K562 (cell line): ENCODE results near the gene SAP25. TPM values are rescaled to one million over a fixed set of nuclear protein-coding genes. Genes with fewer than 3 reads are reported as not detected.

ENCODE experiments used
- BCL6 ChIP-seq: fragments of 250-450 bp; sonication (Bioruptor Pico); IDR thresholded peaks from 2 replicates; pipeline ENCODE4 v1.4.0; 2020
- CBFB ChIP-seq: sonication (generic); formaldehyde crosslinking; IDR thresholded peaks from 2 replicates; pipeline ENCODE4 v1.4.0; 2020; ENCODE audit warnings: mild to moderate bottlenecking, missing genetic modification reagents
- EHMT2 ChIP-seq: fragments of 450-650 bp; IDR thresholded peaks from 2 replicates; pipeline ENCODE4 v1.6.1; 2018; ENCODE audit warnings: antibody characterized with exemption
- ESRRA ChIP-seq: fragments of 450-650 bp; IDR thresholded peaks from 2 replicates; pipeline ENCODE4 v1.6.1; 2014; ENCODE audit warnings: low read depth, mild to moderate bottlenecking, moderate library complexity, borderline replicate concordance
- GTF2A2 ChIP-seq: IDR thresholded peaks from 2 replicates; pipeline ENCODE4 v1.6.1; 2016; ENCODE audit warnings: mild to moderate bottlenecking, missing genetic modification characterization, missing compliant biosample characterization
- KAT8 ChIP-seq: fragments of 450-650 bp; IDR thresholded peaks from 2 replicates; pipeline ENCODE4 v1.6.1; 2016; ENCODE audit warnings: low read depth, mild to moderate bottlenecking
- KDM5B ChIP-seq: fragments of 200-600 bp; sonication (generic); IDR thresholded peaks from 2 replicates; pipeline ENCODE4 v1.6.1; 2012; ENCODE audit warnings: low read depth, mild to moderate bottlenecking, moderate library complexity, low read length, control low read depth, inconsistent platforms; ENCODE audit not compliant: insufficient replicate concordance
- MCM2 ChIP-seq: fragments of 450-650 bp; IDR thresholded peaks from 2 replicates; pipeline ENCODE4 v1.6.1; 2017; ENCODE audit warnings: low read depth, mild to moderate bottlenecking
- MLLT1 ChIP-seq, 2 experiments: fragments of 450-650 bp; IDR thresholded peaks; 2 replicates each; pipeline ENCODE4 v1.6.1; 2016
- NCOA1 ChIP-seq: fragments of 450-650 bp; IDR thresholded peaks from 2 replicates; pipeline ENCODE4 v1.6.1; 2016; ENCODE audit warnings: low read depth
- PBX2 ChIP-seq, 2 experiments: IDR thresholded peaks in 1 of 2; conservative IDR thresholded peaks in 1 of 2; 2 replicates each; pipeline ENCODE4 v1.6.1; 2016; ENCODE audit warnings: low read depth in 2 of 2, mild to moderate bottlenecking in 1 of 2, missing compliant biosample characterization in 1 of 2, missing genetic modification characterization in 1 of 2, moderate library complexity in 1 of 2
- PCBP2 ChIP-seq: fragments of 200-400 bp; formaldehyde crosslinking; IDR thresholded peaks from 2 replicates; pipeline ENCODE4 v1.6.1; 2018; ENCODE audit warnings: low read length, low read depth, mild to moderate bottlenecking, moderate library complexity; ENCODE audit not compliant: poor library complexity, severe bottlenecking
- RBM14 ChIP-seq: fragments of 200-400 bp; formaldehyde crosslinking; IDR thresholded peaks from 2 replicates; pipeline ENCODE4 v1.6.1; 2018; ENCODE audit warnings: low read depth, mild to moderate bottlenecking, low read length, moderate library complexity, borderline replicate concordance; ENCODE audit not compliant: insufficient read depth
- SP2 ChIP-seq: IDR thresholded peaks from 2 replicates; pipeline ENCODE4 v1.6.1; 2011; ENCODE audit warnings: mild to moderate bottlenecking, low read depth, low read length, moderate library complexity; ENCODE audit not compliant: poor library complexity, severe bottlenecking; ENCODE audit errors: extremely low read depth
- STAG1 ChIP-seq: sonication (generic); formaldehyde crosslinking; IDR thresholded peaks from 2 replicates; pipeline ENCODE4 v1.5.0; 2020; ENCODE audit warnings: missing genetic modification reagents, borderline replicate concordance
- STAT5B ChIP-seq: fragments of 250-450 bp; sonication (Bioruptor Pico); IDR thresholded peaks from 2 replicates; pipeline ENCODE4 v1.8.0; 2021; ENCODE audit warnings: mild to moderate bottlenecking, inconsistent platforms
- ZNF175 ChIP-seq: fragments of 200-800 bp; sonication (Bioruptor generic); IDR thresholded peaks from 2 replicates; pipeline ENCODE4 v1.6.1; 2016; ENCODE audit warnings: low read depth, mild to moderate bottlenecking, missing genetic modification characterization, missing compliant biosample characterization
- ZNF384 ChIP-seq: IDR thresholded peaks from 2 replicates; pipeline ENCODE4 v1.6.1; 2012; ENCODE audit warnings: low read depth, low read length, improper control_type of control experiment
- ZNF444 ChIP-seq: fragments of 250-450 bp; sonication (Bioruptor Pico); IDR thresholded peaks from 2 replicates; pipeline ENCODE4 v1.4.0; 2020; ENCODE audit warnings: mild to moderate bottlenecking, moderate library complexity
- ZNF551 ChIP-seq: fragments of 250-450 bp; sonication (Bioruptor Pico); IDR thresholded peaks from 2 replicates; pipeline ENCODE4 v1.5.0; 2021; ENCODE audit warnings: mild to moderate bottlenecking, moderate library complexity
- ZNF717 ChIP-seq: fragments of 250-450 bp; sonication (Bioruptor Pico); IDR thresholded peaks from 2 replicates; pipeline ENCODE4 v1.5.0; 2021
- polyA plus RNA-seq, 8 experiments: library from polyadenylated mRNA; depleted of rRNA in 4 of 8; stranded (reverse) in 5 of 8; unstranded in 3 of 8; fragments of >200 nt; fragmentation: Nextera tagmentation in 2 of 8; fragmentation: Illumina TruSeq in 1 of 8; extraction: Ambion mirVana in 2 of 8; extraction: Trizol in 1 of 8; gene quantifications; 2 replicates each; pipeline versions ENCODE4 v1.2.1 to v1.2.3, GENCODE V29; 2011 to 2014; ENCODE audit warnings: inconsistent platforms in 1 of 8, missing spikeins in 1 of 8
- total RNA-seq, 7 experiments: library from RNA; depleted of rRNA in 6 of 7; stranded (reverse); fragments of >200 nt in 6 of 7; fragmentation: Illumina TruSeq in 2 of 7; extraction: Trizol in 2 of 7; gene quantifications; 2 replicates each; pipeline versions ENCODE4 v1.2.1 to v1.2.3, GENCODE V29; 2011 to 2021; ENCODE audit warnings: low replicate concordance in 1 of 7
- TF ChIP-seq, protein P1 (sequence below), 2 experiments: fragments of 200-800 bp in 1 of 2; sonication (Bioruptor generic) in 1 of 2; sonication (generic) in 1 of 2; formaldehyde crosslinking in 1 of 2; IDR thresholded peaks in 1 of 2; conservative IDR thresholded peaks in 1 of 2; 2 replicates each; pipeline versions ENCODE4 v1.5.0 to v1.6.1; 2016 to 2020; ENCODE audit warnings: missing compliant biosample characterization in 1 of 2, missing genetic modification characterization in 1 of 2, missing genetic modification reagents in 1 of 2

SAP25 gene
- total and polyA plus RNA-seq, 9 of the 15 experiments (the other 6 are each of a cell fraction or from before 2014, with no cell fraction given) = 0.13 to 5.3 (median 0.78) TPM; not detected in 1

- TF ChIP-seq RBM14 (no peak), ESRRA (peak; percentile 92; the same call in 1 of the 2 replicates), ZNF551 (no peak), PBX2 (CRISPR knock-in tag; IDR thresholded peaks at IDR 0.05; ENCODE audit: low read depth) (0 out of 2 replicates have a peak, but pooled peaks have one; percentile 11), PBX2 (tag; conservative IDR thresholded peaks at IDR 0.05; ENCODE audit: low read depth) (peak; percentile 83), ZNF384 (no peak), SP2 (peak; percentile 60), CBFB (peak; percentile 89; the same call in 1 of the 2 replicates), NCOA1 (no peak; the same call in 1 of the 2 replicates), STAT5B (no peak), GTF2A2 (tag) (no peak), STAG1 (CRISPR knock-in tag) (no peak), KAT8 (no peak), BCL6 (CRISPR knock-in tag) (no peak), KDM5B (peak; percentile 63), ZNF717 (no peak), MLLT1 (IDR thresholded peaks at IDR 0.05) (peak in 1 of 2 experiments; percentile 91; a peak in 2 of 4 replicates), PCBP2 (no peak), EHMT2 (no peak), ZNF175 (peak; percentile 60; the same call in 1 of the 2 replicates), MCM2 (no peak), ZNF444 (CRISPR knock-in tag) (no peak)
- TF ChIP-seq, protein P1, sequence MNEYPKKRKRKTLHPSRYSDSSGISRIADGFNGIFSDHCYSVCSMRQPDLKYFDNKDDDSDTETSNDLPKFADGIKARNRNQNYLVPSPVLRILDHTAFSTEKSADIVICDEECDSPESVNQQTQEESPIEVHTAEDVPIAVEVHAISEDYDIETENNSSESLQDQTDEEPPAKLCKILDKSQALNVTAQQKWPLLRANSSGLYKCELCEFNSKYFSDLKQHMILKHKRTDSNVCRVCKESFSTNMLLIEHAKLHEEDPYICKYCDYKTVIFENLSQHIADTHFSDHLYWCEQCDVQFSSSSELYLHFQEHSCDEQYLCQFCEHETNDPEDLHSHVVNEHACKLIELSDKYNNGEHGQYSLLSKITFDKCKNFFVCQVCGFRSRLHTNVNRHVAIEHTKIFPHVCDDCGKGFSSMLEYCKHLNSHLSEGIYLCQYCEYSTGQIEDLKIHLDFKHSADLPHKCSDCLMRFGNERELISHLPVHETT (CRISPR knock-in tag; conservative IDR thresholded peaks at IDR 0.05 in 1 of 2, IDR thresholded peaks at IDR 0.05 in 1 of 2) = 0 out of 4 replicates have a peak, but pooled peaks of 1 of the 2 experiments have one; percentile 2
Observed at GRCh38 chr7:100611983-100612729, 38.5 kb upstream of the SAP25 start, which contains the start of gene MOSPD3 (continued).
